ENCODE results near the gene EYA3. TPM values are rescaled to one million over a fixed set of nuclear protein-coding genes. Genes with fewer than 3 reads are reported as not detected.
A peak's percentile ranks its signal among the peaks of the same experiment; 100 is the strongest.

The EYA3 gene
- total RNA-seq, 1 donor from 2014 or later = 41.3 TPM

- Mint-ChIP-seq H3K9me3 (ENCODE audit: low read depth) (no peaks in the 10 kb centered on the region), H3K36me3 (ENCODE audit: insufficient read depth) (peaks cover 16% of the 10 kb centered on the region), H3K4me3 (ENCODE audit: low read depth) (no peak overlapping the region), H3K27me3 (no peaks in the 10 kb centered on the region), H3K27ac (no peak overlapping the region), H3K4me1 (ENCODE audit: low read depth) (no peaks in the 10 kb centered on the region)
- no peak for TF ChIP-seq CTCF (IDR thresholded peaks at IDR 0.05; ENCODE audit: unreplicated experiment)
- DNase-seq (ENCODE audit: low spot score, unreplicated experiment) = no peak
These were observed 114.5 kb downstream of the EYA3 start for GRCh38 chr1:27973771-27974416.

GRCh38 chr1:27972141-27972540 is 116.3 kb downstream of the EYA3 start:
- H3K4me1 Mint-ChIP-seq (ENCODE audit: low read depth) = no peaks in the 10 kb centered on the region
- DNase-seq (ENCODE audit: low spot score, unreplicated experiment) = no peak
- no peak for TF ChIP-seq CTCF (IDR thresholded peaks at IDR 0.05; ENCODE audit: unreplicated experiment)
- H3K36me3 Mint-ChIP-seq (ENCODE audit: insufficient read depth) = peaks cover 15% of the 10 kb centered on the region
- no peaks in the 10 kb centered on the region for H3K9me3 Mint-ChIP-seq (ENCODE audit: low read depth)
- no peak overlapping the region for H3K27ac Mint-ChIP-seq
- H3K4me3 Mint-ChIP-seq (ENCODE audit: low read depth) = no peak overlapping the region
- no peaks in the 10 kb centered on the region for H3K27me3 Mint-ChIP-seq

GRCh38 chr1:27971674-27972073 is 116.7 kb downstream of the EYA3 start:
- TF ChIP-seq CTCF (IDR thresholded peaks at IDR 0.05; ENCODE audit: unreplicated experiment) = no peak
- Mint-ChIP-seq H3K27ac (peak overlapping the region; percentile 71), H3K4me3 (ENCODE audit: low read depth) (no peak overlapping the region), H3K9me3 (ENCODE audit: low read depth) (no peaks in the 10 kb centered on the region), H3K27me3 (no peaks in the 10 kb centered on the region), H3K4me1 (ENCODE audit: low read depth) (no peaks in the 10 kb centered on the region), H3K36me3 (ENCODE audit: insufficient read depth) (peaks cover 13% of the 10 kb centered on the region)
- DNase-seq (ENCODE audit: low spot score, unreplicated experiment) = no peak

- Mint-ChIP-seq H3K27ac (peak overlapping the region; percentile 29), H3K9me3 (ENCODE audit: low read depth) (no peaks in the 10 kb centered on the region), H3K4me3 (ENCODE audit: low read depth) (no peak overlapping the region), H3K36me3 (ENCODE audit: insufficient read depth) (peaks cover 14% of the 10 kb centered on the region), H3K4me1 (ENCODE audit: low read depth) (no peaks in the 10 kb centered on the region), H3K27me3 (no peaks in the 10 kb centered on the region)
- DNase-seq (ENCODE audit: low spot score, unreplicated experiment) = no peak
- no peak for TF ChIP-seq CTCF (IDR thresholded peaks at IDR 0.05; ENCODE audit: unreplicated experiment)
These were observed 118.0 kb downstream of the EYA3 start for GRCh38 chr1:27970401-27970800.

DNA sequence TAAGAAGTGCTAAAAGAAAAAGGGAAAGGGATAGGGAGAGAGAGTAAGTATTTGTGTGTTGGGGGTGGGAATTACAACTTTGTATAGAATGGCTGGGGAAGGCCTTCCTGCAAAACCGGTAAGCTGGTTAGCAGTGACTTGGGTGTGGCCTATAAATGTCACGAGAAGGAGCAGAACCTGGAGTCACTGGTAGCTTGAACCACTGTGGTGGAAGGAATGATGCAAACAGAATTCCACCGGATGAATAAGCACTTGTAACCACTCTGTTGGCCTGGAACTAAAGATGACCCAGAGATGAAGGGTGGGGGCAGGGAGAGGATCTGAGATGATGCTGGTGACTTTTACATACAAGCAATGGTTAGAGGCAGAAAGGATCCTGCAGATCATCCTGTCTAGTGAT is 119.7 kb downstream of the EYA3 start:
- H3K4me3 Mint-ChIP-seq (ENCODE audit: low read depth) = no peak overlapping the region
- peaks cover 4% of the 10 kb centered on the region for H3K4me1 Mint-ChIP-seq (ENCODE audit: low read depth)

More for the DNA sequence above, 119.7 kb downstream of the EYA3 start:
- H3K27me3 Mint-ChIP-seq = no peaks in the 10 kb centered on the region
- no peak for DNase-seq (ENCODE audit: low spot score, unreplicated experiment)
- H3K9me3 Mint-ChIP-seq (ENCODE audit: low read depth) = no peaks in the 10 kb centered on the region
- peaks cover 14% of the 10 kb centered on the region for H3K36me3 Mint-ChIP-seq (ENCODE audit: insufficient read depth)
- H3K27ac Mint-ChIP-seq = no peak overlapping the region
- no peak for TF ChIP-seq CTCF (IDR thresholded peaks at IDR 0.05; ENCODE audit: unreplicated experiment)
